ENCODE measurements around the gene IREB2.
A peak's percentile ranks its signal among the peaks of the same experiment; 100 is the strongest.
"Not testable (repeated sequence)": the region's sequence is repeated elsewhere in the genome, so short reads cannot be mapped to it uniquely, and the experiment has no call there.

IREB2 gene

DNA sequence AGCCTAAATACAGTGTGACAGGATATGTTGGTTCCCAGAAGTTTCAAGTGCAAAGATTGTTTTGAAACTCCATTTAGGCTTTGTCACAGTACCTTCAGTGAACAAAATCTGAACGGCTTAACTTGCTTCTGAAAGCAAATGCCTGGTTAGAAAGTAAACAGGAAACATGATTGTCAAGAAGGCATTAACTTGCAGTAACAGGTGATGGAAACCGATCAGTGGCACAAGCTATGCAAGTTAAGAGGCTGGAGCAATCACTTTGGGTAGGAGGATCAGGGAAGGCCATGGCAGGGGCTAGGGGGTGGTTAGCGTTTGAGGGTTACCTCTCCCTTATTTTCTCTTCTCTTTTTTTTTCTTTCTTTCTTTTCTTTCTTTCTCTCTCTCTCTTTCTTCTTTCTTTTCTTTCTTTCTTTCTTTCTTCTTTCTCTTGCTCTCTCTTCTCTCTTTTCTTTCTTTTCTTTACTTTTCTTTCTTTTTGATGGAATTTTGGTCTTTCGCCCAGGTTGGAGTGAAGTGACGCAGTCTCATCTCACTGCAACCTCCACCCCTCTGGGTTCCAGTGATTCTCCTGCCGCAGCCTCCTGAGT lies 71.8 kb downstream of the IREB2 start:
- TF ChIP-seq, protein P1, sequence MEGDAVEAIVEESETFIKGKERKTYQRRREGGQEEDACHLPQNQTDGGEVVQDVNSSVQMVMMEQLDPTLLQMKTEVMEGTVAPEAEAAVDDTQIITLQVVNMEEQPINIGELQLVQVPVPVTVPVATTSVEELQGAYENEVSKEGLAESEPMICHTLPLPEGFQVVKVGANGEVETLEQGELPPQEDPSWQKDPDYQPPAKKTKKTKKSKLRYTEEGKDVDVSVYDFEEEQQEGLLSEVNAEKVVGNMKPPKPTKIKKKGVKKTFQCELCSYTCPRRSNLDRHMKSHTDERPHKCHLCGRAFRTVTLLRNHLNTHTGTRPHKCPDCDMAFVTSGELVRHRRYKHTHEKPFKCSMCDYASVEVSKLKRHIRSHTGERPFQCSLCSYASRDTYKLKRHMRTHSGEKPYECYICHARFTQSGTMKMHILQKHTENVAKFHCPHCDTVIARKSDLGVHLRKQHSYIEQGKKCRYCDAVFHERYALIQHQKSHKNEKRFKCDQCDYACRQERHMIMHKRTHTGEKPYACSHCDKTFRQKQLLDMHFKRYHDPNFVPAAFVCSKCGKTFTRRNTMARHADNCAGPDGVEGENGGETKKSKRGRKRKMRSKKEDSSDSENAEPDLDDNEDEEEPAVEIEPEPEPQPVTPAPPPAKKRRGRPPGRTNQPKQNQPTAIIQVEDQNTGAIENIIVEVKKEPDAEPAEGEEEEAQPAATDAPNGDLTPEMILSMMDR (IDR thresholded peaks at IDR 0.05; ENCODE audit: low read depth, low read length): no peak
- TF ChIP-seq EZH2phosphoT487 (IDR thresholded peaks at IDR 0.05; ENCODE audit: low read depth): no peak
- H4K20me1 ChIP-seq (ENCODE audit: insufficient read depth, low read length): no peaks in the 10 kb centered on the region
- no peaks in the 10 kb centered on the region for H3K9me3 ChIP-seq (ENCODE audit: insufficient read depth, low read length)
- H2AFZ ChIP-seq (ENCODE audit: low read depth, low read length): no peak overlapping the region
- H3K9ac ChIP-seq (ENCODE audit: low read length): no peak overlapping the region
- no peak overlapping the region for H3K27ac ChIP-seq (ENCODE audit: low read length)
- H3K4me3 ChIP-seq (ENCODE audit: low read length): no peak overlapping the region
- no peaks in the 10 kb centered on the region for H3K36me3 ChIP-seq (replicated peaks; ENCODE audit: low read depth, low read length)
- no peaks in the 10 kb centered on the region for H3K79me2 ChIP-seq (ENCODE audit: low read length)
- H3K4me1 ChIP-seq (ENCODE audit: low read length): peaks cover 8% of the 10 kb centered on the region
- no peak overlapping the region for H3K4me2 ChIP-seq (ENCODE audit: low read length)
- H3K27me3 ChIP-seq (ENCODE audit: low read depth, low read length): peaks cover 17% of the 10 kb centered on the region

DNA sequence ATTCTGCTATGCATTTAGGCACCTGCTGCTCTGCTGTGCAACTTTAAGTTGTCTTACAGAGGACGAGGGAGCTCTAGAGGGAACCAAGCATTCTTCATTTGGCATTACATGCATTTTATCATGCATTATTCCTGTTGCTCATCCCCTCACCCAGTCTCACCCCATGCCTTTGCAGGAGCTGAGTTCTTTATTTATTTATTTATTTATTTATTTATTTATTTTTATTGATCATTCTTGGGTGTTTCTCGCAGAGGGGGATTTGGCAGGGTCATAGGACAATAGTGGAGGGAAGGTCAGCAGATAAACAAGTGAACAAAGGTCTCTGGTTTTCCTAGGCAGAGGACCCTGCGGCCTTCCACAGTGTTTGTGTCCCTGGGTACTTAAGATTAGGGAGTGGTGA lies 82.0 kb downstream of the IREB2 start:
- not testable (repeated sequence) for H3K4me1 ChIP-seq (ENCODE audit: low read length); H3K9me3 ChIP-seq (ENCODE audit: insufficient read depth, low read length); H3K4me3 ChIP-seq (ENCODE audit: low read length); H4K20me1 ChIP-seq (ENCODE audit: insufficient read depth, low read length); H3K27ac ChIP-seq (ENCODE audit: low read length); H2AFZ ChIP-seq (ENCODE audit: low read depth, low read length); H3K9ac ChIP-seq (ENCODE audit: low read length); H3K4me2 ChIP-seq (ENCODE audit: low read length); H3K27me3 ChIP-seq (ENCODE audit: low read depth, low read length); H3K36me3 ChIP-seq (replicated peaks; ENCODE audit: low read depth, low read length); H3K79me2 ChIP-seq (ENCODE audit: low read length)

DNA sequence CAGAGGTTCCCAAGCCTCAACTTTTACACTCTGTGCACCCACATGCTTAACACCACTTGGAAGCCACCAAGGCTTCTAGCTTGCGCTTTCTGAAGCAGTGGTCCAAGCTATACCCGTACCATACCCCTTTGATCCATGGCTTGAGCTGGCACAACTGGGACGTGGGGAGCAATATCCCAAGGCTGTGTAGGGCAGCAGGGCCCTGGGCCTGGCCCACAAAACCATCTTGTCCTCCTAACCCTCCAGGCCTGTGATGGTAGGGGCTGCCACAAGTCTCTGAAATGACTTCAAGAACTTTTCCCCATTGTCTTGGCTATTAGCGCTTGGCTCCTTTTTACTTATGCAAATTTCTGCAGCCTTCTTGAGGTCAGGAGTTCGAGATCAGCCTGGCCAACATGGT lies 86.2 kb downstream of the IREB2 start:
- TF ChIP-seq, protein P1 (IDR thresholded peaks at IDR 0.05; ENCODE audit: low read depth, low read length): no peak
- TF ChIP-seq EZH2phosphoT487 (IDR thresholded peaks at IDR 0.05; ENCODE audit: low read depth): no peak
- Histone ChIP-seq H2AFZ (ENCODE audit: low read depth, low read length) (no peak overlapping the region), H3K27ac (ENCODE audit: low read length) (no peak overlapping the region), H3K9me3 (ENCODE audit: insufficient read depth, low read length) (peaks cover 4% of the 10 kb centered on the region; the same call in 1 of the 2 replicates), H3K27me3 (ENCODE audit: low read depth, low read length) (no peaks in the 10 kb centered on the region), H3K4me1 (ENCODE audit: low read length) (peaks cover 13% of the 10 kb centered on the region), H4K20me1 (ENCODE audit: insufficient read depth, low read length) (no peaks in the 10 kb centered on the region), H3K4me2 (ENCODE audit: low read length) (no peak overlapping the region), H3K36me3 (replicated peaks; ENCODE audit: low read depth, low read length) (no peaks in the 10 kb centered on the region), H3K9ac (ENCODE audit: low read length) (no peak overlapping the region), H3K79me2 (ENCODE audit: low read length) (no peaks in the 10 kb centered on the region), H3K4me3 (ENCODE audit: low read length) (no peak overlapping the region)

DNA sequence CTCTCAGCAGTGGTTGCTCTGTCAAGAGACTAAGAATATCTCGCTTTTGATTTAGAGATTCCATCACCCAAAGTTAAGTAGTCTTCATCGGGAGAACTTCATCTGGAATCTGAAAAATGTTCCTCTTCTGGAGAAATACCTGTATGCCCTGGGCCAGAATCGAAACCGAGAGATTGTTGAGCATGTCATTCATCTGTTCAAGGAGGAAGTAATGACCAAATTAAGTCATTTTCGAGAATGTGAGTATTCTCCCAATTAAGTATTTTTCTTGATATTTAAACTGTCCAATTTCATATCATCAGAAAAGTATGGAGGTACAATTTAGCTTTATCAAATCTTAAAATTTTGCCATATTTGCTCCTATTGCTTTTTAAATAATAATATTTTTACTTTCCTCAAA lies 89.3 kb downstream of the IREB2 start:
- Histone ChIP-seq H3K79me2 (ENCODE audit: low read length) (no peaks in the 10 kb centered on the region), H3K4me1 (ENCODE audit: low read length) (peaks cover 9% of the 10 kb centered on the region), H3K4me3 (ENCODE audit: low read length) (peak overlapping the region; percentile 71), H2AFZ (ENCODE audit: low read depth, low read length) (peak overlapping the region; percentile 30; the same call in 1 of the 2 replicates), H3K36me3 (replicated peaks; ENCODE audit: low read depth, low read length) (no peaks in the 10 kb centered on the region), H3K9me3 (ENCODE audit: insufficient read depth, low read length) (peaks cover 4% of the 10 kb centered on the region; the same call in 1 of the 2 replicates), H3K9ac (ENCODE audit: low read length) (peak overlapping the region; percentile 23; the same call in 1 of the 2 replicates), H4K20me1 (ENCODE audit: insufficient read depth, low read length) (no peaks in the 10 kb centered on the region), H3K27ac (ENCODE audit: low read length) (no peak overlapping the region), H3K4me2 (ENCODE audit: low read length) (peak overlapping the region; percentile 76), H3K27me3 (ENCODE audit: low read depth, low read length) (no peaks in the 10 kb centered on the region)
- TF ChIP-seq, protein P1 (IDR thresholded peaks at IDR 0.05; ENCODE audit: low read depth, low read length): no peak
- no peak for TF ChIP-seq EZH2phosphoT487 (IDR thresholded peaks at IDR 0.05; ENCODE audit: low read depth)
